Neural cell (in vitro differentiated cells): ENCODE results near the gene EPB41L5. TPM values are rescaled to one million over a fixed set of nuclear protein-coding genes. Genes with fewer than 3 reads are reported as not detected.
"Not testable (repeated sequence)": the region's sequence is repeated elsewhere in the genome, so short reads cannot be mapped to it uniquely, and the experiment has no call there.

Source experiments
- H2AFZ ChIP-seq: fragments of 200-600, 300-800 bp; sonication (generic), shearing (Covaris generic); 2 replicates; pipeline ENCODE4 v1.6.0; 2014; ENCODE audit warnings: low read depth, mild to moderate bottlenecking, antibody characterized with exemption, low read length, moderate library complexity
- H3F3A ChIP-seq: fragments of 200-600 bp; shearing (Covaris generic); 2 replicates; pipeline ENCODE4 v1.6.1; 2016; ENCODE audit warnings: mild to moderate bottlenecking, moderate library complexity, mixed read lengths, antibody characterized with exemption, low read length; ENCODE audit not compliant: insufficient read depth, poor library complexity, severe bottlenecking
- H3K27ac ChIP-seq: fragments of 200-600, 300-800 bp; sonication (generic), shearing (Covaris generic); 2 replicates; pipeline ENCODE4 v1.5.1; 2014; ENCODE audit warnings: mild to moderate bottlenecking, low read length, moderate library complexity
- H3K27me3 ChIP-seq: fragments of 300-800, 200-600 bp; sonication (generic), shearing (Covaris generic); 2 replicates; pipeline ENCODE4 v1.6.0; 2014; ENCODE audit warnings: mild to moderate bottlenecking, low read depth, low read length, moderate library complexity; ENCODE audit not compliant: insufficient read depth
- H3K36me3 ChIP-seq: fragments of 300-800, 200-600 bp; sonication (generic), shearing (Covaris generic); 2 replicates; pipeline ENCODE4 v1.5.1; 2014; ENCODE audit warnings: mild to moderate bottlenecking, antibody characterized with exemption, low read length, moderate library complexity; ENCODE audit not compliant: insufficient read depth
- H3K4me2 ChIP-seq: fragments of 300-800, 200-600 bp; sonication (generic), shearing (Covaris generic); 2 replicates; pipeline ENCODE4 v1.6.0; 2014; ENCODE audit warnings: mild to moderate bottlenecking, low read length
- H3K4me3 ChIP-seq: fragments of 300-800, 200-600 bp; sonication (generic), shearing (Covaris generic); 2 replicates; pipeline ENCODE4 v1.5.1; 2014; ENCODE audit warnings: mild to moderate bottlenecking, low read length, moderate library complexity
- H3K79me2 ChIP-seq: fragments of 200-600 bp; shearing (Covaris generic); replicated peaks from 2 replicates; pipeline ENCODE4 v1.6.0; 2014; ENCODE audit warnings: mild to moderate bottlenecking, low read length, moderate library complexity; ENCODE audit not compliant: insufficient read depth
- H3K9ac ChIP-seq: fragments of 300-800, 200-600 bp; sonication (generic), shearing (Covaris generic); 2 replicates; pipeline ENCODE4 v1.6.1; 2016; ENCODE audit warnings: mild to moderate bottlenecking, low read length, mixed read lengths
- H3K9me2 ChIP-seq: fragments of 200-600 bp; shearing (Covaris generic); 2 replicates; pipeline ENCODE4 v1.6.1; 2016; ENCODE audit warnings: mild to moderate bottlenecking, low read length, mixed read lengths; ENCODE audit not compliant: insufficient read depth
- H3K9me3 ChIP-seq: fragments of 200-600, 300-800 bp; sonication (generic), shearing (Covaris generic); 2 replicates; pipeline ENCODE4 v1.6.1; 2016; ENCODE audit warnings: mild to moderate bottlenecking, mixed run types, low read length, moderate library complexity, mixed read lengths
- H4K20me1 ChIP-seq: fragments of 200-600 bp; shearing (Covaris generic); 2 replicates; pipeline ENCODE4 v1.6.1; 2016; ENCODE audit warnings: mild to moderate bottlenecking, mixed run types; ENCODE audit not compliant: insufficient read depth
- CTCF ChIP-seq: fragments of 450-650 bp; IDR thresholded peaks from 2 replicates; pipeline ENCODE4 v1.5.1; 2014; ENCODE audit warnings: antibody characterized with exemption, mild to moderate bottlenecking, moderate library complexity; ENCODE audit not compliant: poor library complexity, severe bottlenecking
- EP300 ChIP-seq: fragments of 450-650 bp; conservative IDR thresholded peaks from 2 replicates; pipeline ENCODE4 v1.6.1; 2014; ENCODE audit warnings: antibody characterized with exemption, mild to moderate bottlenecking, moderate library complexity; ENCODE audit not compliant: poor library complexity, severe bottlenecking
- MXI1 ChIP-seq: fragments of 450-650 bp; conservative IDR thresholded peaks from 2 replicates; pipeline ENCODE4 v1.6.1; 2014; ENCODE audit warnings: antibody characterized with exemption, mild to moderate bottlenecking; ENCODE audit not compliant: poor library complexity, severe bottlenecking
- POLR2AphosphoS5 ChIP-seq: IDR thresholded peaks from 2 replicates; pipeline ENCODE4 v1.6.1; 2012
- REST ChIP-seq: IDR thresholded peaks from 2 replicates; pipeline ENCODE4 v1.6.1; 2012; ENCODE audit warnings: borderline replicate concordance
- TAF1 ChIP-seq: IDR thresholded peaks from 2 replicates; pipeline ENCODE4 v1.6.1; 2012; ENCODE audit warnings: low read depth
- polyA plus RNA-seq: library from polyadenylated mRNA; depleted of rRNA; stranded (reverse); fragments of >200 nt; gene quantifications from 2 replicates; pipeline ENCODE4 v1.2.3, GENCODE V29; 2014

EPB41L5 gene
- polyA plus RNA-seq, 1 donor from 2014 or later, result 32.9 TPM

GRCh38 chr2:120020554-120020953 lies 7.7 kb downstream of the EPB41L5 start:
- H3K4me2 ChIP-seq, result no peak overlapping the region
- no peak overlapping the region for H3K4me3 ChIP-seq
- H4K20me1 ChIP-seq, result no peaks in the 10 kb centered on the region
- no peak overlapping the region for H3K27ac ChIP-seq
- H3K9me2 ChIP-seq, result no peaks in the 10 kb centered on the region
- H3K9me3 ChIP-seq, result no peaks in the 10 kb centered on the region
- no peak overlapping the region for H3K9ac ChIP-seq
- no peaks in the 10 kb centered on the region for H3K27me3 ChIP-seq
- H3F3A ChIP-seq, result no peaks in the 10 kb centered on the region
- TF ChIP-seq EP300 (no peak), MXI1 (no peak), POLR2AphosphoS5 (no peak)
- no peak overlapping the region for H2AFZ ChIP-seq
- no peaks in the 10 kb centered on the region for H3K36me3 ChIP-seq
- peaks cover 17% of the 10 kb centered on the region for H3K79me2 ChIP-seq

GRCh38 chr2:120022505-120022904 lies 9.6 kb downstream of the EPB41L5 start:
- not testable (repeated sequence) for H3K9ac ChIP-seq, H3F3A ChIP-seq, H3K9me3 ChIP-seq, H3K27ac ChIP-seq, H3K36me3 ChIP-seq, H4K20me1 ChIP-seq, H3K27me3 ChIP-seq, H3K4me3 ChIP-seq, H3K4me2 ChIP-seq, H3K9me2 ChIP-seq, H2AFZ ChIP-seq
- peaks cover 20% of the 10 kb centered on the region for H3K79me2 ChIP-seq

- Histone ChIP-seq H3K79me2 (peaks cover 12% of the 10 kb centered on the region), H4K20me1 (no peaks in the 10 kb centered on the region), H3K4me2 (no peak overlapping the region), H3K9me3 (peaks cover 11% of the 10 kb centered on the region), H3K27me3 (no peaks in the 10 kb centered on the region), H3K9ac (no peak overlapping the region), H3F3A (no peaks in the 10 kb centered on the region), H3K4me3 (no peak overlapping the region), H3K27ac (no peak overlapping the region), H2AFZ (no peak overlapping the region), H3K9me2 (no peaks in the 10 kb centered on the region), H3K36me3 (no peaks in the 10 kb centered on the region)
- TF ChIP-seq EP300 (no peak), TAF1 (no peak), REST (no peak), MXI1 (no peak), CTCF (no peak)
These were observed 14.0 kb downstream of the EPB41L5 start for GRCh38 chr2:120026890-120027289.
